ENCODE results near the gene FARS2.

GRCh38 chr6:5771211-5771610 is 509.9 kb downstream of the FARS2 start:
- TF ChIP-seq POLR2AphosphoS5 (IDR thresholded peaks at IDR 0.05) (no peak), POLR2A (IDR thresholded peaks at IDR 0.05) (no peak)
